IPS DF 4.7 (cell line): ENCODE data around the gene MACF1.
"Not testable (repeated sequence)": the region's sequence is repeated elsewhere in the genome, so short reads cannot be mapped to it uniquely, and the experiment has no call there.

ENCODE experiments used
- DNase-seq: peaks from one replicate; pipeline ENCODE4 v3.0.0-alpha.2; 2013; ENCODE audit warnings: low spot score; ENCODE audit errors: extremely low read depth

Gene MACF1

GRCh38 chr1:39178541-39179431, 25.7 kb upstream of the MACF1 start:
- no peak for DNase-seq

GRCh38 chr1:39181311-39181710, 23.2 kb upstream of the MACF1 start:
- DNase-seq = no peak

- no peak for DNase-seq
Observed at GRCh38 chr1:39182804-39183203, 21.7 kb upstream of the MACF1 start.

GRCh38 chr1:39183503-39184353, 20.8 kb upstream of the MACF1 start:
- no peak for DNase-seq

- no peak for DNase-seq
Observed at GRCh38 chr1:39184354-39184818, 20.1 kb upstream of the MACF1 start.

GRCh38 chr1:39187275-39188046, 17.0 kb upstream of the MACF1 start:
- no peak for DNase-seq

- DNase-seq = no peak
Observed at GRCh38 chr1:39189592-39190041, 14.9 kb upstream of the MACF1 start.

- no peak for DNase-seq
Observed at GRCh38 chr1:39190096-39190495, 14.4 kb upstream of the MACF1 start.

- DNase-seq = no peak
Observed at GRCh38 chr1:39194398-39195051, 10.0 kb upstream of the MACF1 start.

- no peak for DNase-seq
Observed at GRCh38 chr1:39195166-39196111, 9.1 kb upstream of the MACF1 start.

- no peak for DNase-seq
Observed at GRCh38 chr1:39196244-39197215, 8.0 kb upstream of the MACF1 start.

- no peak for DNase-seq
Observed at GRCh38 chr1:39199593-39199992, 4.9 kb upstream of the MACF1 start.

GRCh38 chr1:39205102-39205780, 746 bp downstream of the MACF1 start:
- no peak for DNase-seq

- no peak for DNase-seq
Observed at GRCh38 chr1:39205781-39206464, 1.4 kb downstream of the MACF1 start.

- not testable (repeated sequence) for DNase-seq
Observed at GRCh38 chr1:39208360-39208759, 3.9 kb downstream of the MACF1 start.

- DNase-seq = no peak
Observed at GRCh38 chr1:39210649-39211048, 6.2 kb downstream of the MACF1 start.

- no peak for DNase-seq
Observed at GRCh38 chr1:39212499-39212898, 8.0 kb downstream of the MACF1 start.
